OCI-LY3 (cell line): ENCODE data around the gene UTP14C.

Experiments used
- H2AFZ ChIP-seq: fragments of 200-600, 300-600 bp; shearing (Covaris generic); 2 replicates; pipeline ENCODE4 v1.6.0; 2014; ENCODE audit warnings: antibody characterized with exemption, low read depth, low read length
- H3K27ac ChIP-seq: fragments of 200-600, 300-600 bp; sonication (generic); 2 replicates; pipeline ENCODE4 v1.5.1; 2014; ENCODE audit warnings: mild to moderate bottlenecking, low read length, moderate library complexity, mixed read lengths
- H3K27me3 ChIP-seq: fragments of 200-600, 300-600 bp; sonication (generic); 2 replicates; pipeline ENCODE4 v1.6.1; 2014; ENCODE audit warnings: low read depth, low read length, mixed read lengths
- H3K36me3 ChIP-seq: fragments of 200-600, 300-600 bp; sonication (generic); replicated peaks from 2 replicates; pipeline ENCODE3; 2014; ENCODE audit warnings: low read depth, low read length, mixed read lengths
- H3K4me1 ChIP-seq: fragments of 300-600, 200-600 bp; sonication (generic); 2 replicates; pipeline ENCODE4 v1.6.1; 2014; ENCODE audit warnings: low read length, mixed read lengths
- H3K4me2 ChIP-seq: fragments of 200-600, 300-600 bp; sonication (generic); 2 replicates; pipeline ENCODE4 v1.6.1; 2014; ENCODE audit warnings: low read length, mixed read lengths
- H3K4me3 ChIP-seq: fragments of 300-600, 200-600 bp; sonication (generic); 2 replicates; pipeline ENCODE4 v1.5.1; 2014; ENCODE audit warnings: antibody characterized with exemption, mild to moderate bottlenecking, low read length, moderate library complexity
- H3K79me2 ChIP-seq: fragments of 300-600, 200-600 bp; shearing (Covaris generic); 2 replicates; pipeline ENCODE4 v1.6.1; 2014; ENCODE audit warnings: mild to moderate bottlenecking, low read length, mixed read lengths
- H3K9ac ChIP-seq: fragments of 300-600, 200-600 bp; shearing (Covaris generic); 2 replicates; pipeline ENCODE4 v1.6.0; 2014; ENCODE audit warnings: mild to moderate bottlenecking, low read length, moderate library complexity
- H3K9me3 ChIP-seq: fragments of 200-600, 300-600 bp; shearing (Covaris generic); 2 replicates; pipeline ENCODE4 v1.6.1; 2014; ENCODE audit warnings: low read length, mixed read lengths; ENCODE audit not compliant: insufficient read depth
- H4K20me1 ChIP-seq: fragments of 200-600, 300-600 bp; sonication (generic); 2 replicates; pipeline ENCODE4 v1.6.1; 2016; ENCODE audit warnings: low read length, mixed read lengths; ENCODE audit not compliant: insufficient read depth
- CTCF ChIP-seq: fragments of 200-600, 300-600 bp; sonication (generic); IDR thresholded peaks from 2 replicates; pipeline ENCODE4 v1.5.1; 2014; ENCODE audit warnings: antibody characterized with exemption, low read length, low read depth
- EZH2phosphoT487 ChIP-seq: fragments of 200-600 bp; shearing (Covaris generic); IDR thresholded peaks from 2 replicates; pipeline ENCODE4 v1.6.1; 2018; ENCODE audit warnings: antibody characterized with exemption, mixed run types, low read depth

The UTP14C gene

GRCh38 chr13:51988988-51989618, 35.4 kb upstream of the UTP14C start:
- H3K79me2 ChIP-seq: no peaks in the 10 kb centered on the region
- no peaks in the 10 kb centered on the region for H3K9me3 ChIP-seq
- no peaks in the 10 kb centered on the region for H3K27me3 ChIP-seq
- H3K27ac ChIP-seq: no peak overlapping the region
- no peaks in the 10 kb centered on the region for H3K36me3 ChIP-seq
- H3K4me3 ChIP-seq: no peak overlapping the region
- TF ChIP-seq CTCF (no peak), EZH2phosphoT487 (no peak)
- no peak overlapping the region for H2AFZ ChIP-seq
- no peaks in the 10 kb centered on the region for H4K20me1 ChIP-seq
- no peak overlapping the region for H3K4me2 ChIP-seq
- no peak overlapping the region for H3K9ac ChIP-seq
- H3K4me1 ChIP-seq: no peaks in the 10 kb centered on the region

- peaks cover 5% of the 10 kb centered on the region; the same call in 1 of the 2 replicates for H3K27me3 ChIP-seq
- no peaks in the 10 kb centered on the region for H3K9me3 ChIP-seq
- no peak overlapping the region for H2AFZ ChIP-seq
- H3K27ac ChIP-seq: no peak overlapping the region
- H3K9ac ChIP-seq: no peak overlapping the region
- H4K20me1 ChIP-seq: no peaks in the 10 kb centered on the region
- H3K4me1 ChIP-seq: no peaks in the 10 kb centered on the region
- no peaks in the 10 kb centered on the region for H3K79me2 ChIP-seq
- H3K4me3 ChIP-seq: no peak overlapping the region
- TF ChIP-seq EZH2phosphoT487 (no peak), CTCF (no peak)
- H3K36me3 ChIP-seq: no peaks in the 10 kb centered on the region
- H3K4me2 ChIP-seq: no peak overlapping the region
Observed at GRCh38 chr13:51993713-51994112, 30.8 kb upstream of the UTP14C start.

- no peak overlapping the region for H3K4me2 ChIP-seq
- H3K79me2 ChIP-seq: no peaks in the 10 kb centered on the region
- no peaks in the 10 kb centered on the region; the same call in 1 of the 2 replicates for H3K4me1 ChIP-seq
- H3K9me3 ChIP-seq: no peaks in the 10 kb centered on the region
- H3K27ac ChIP-seq: no peak overlapping the region
- no peaks in the 10 kb centered on the region for H4K20me1 ChIP-seq
- no peaks in the 10 kb centered on the region for H3K36me3 ChIP-seq
- TF ChIP-seq CTCF: no peak
- no peak for TF ChIP-seq EZH2phosphoT487
- H3K27me3 ChIP-seq: peaks cover 20% of the 10 kb centered on the region
- H3K4me3 ChIP-seq: no peak overlapping the region
- no peak overlapping the region for H3K9ac ChIP-seq
- H2AFZ ChIP-seq: no peak overlapping the region
Observed at GRCh38 chr13:51995677-51996551, 28.6 kb upstream of the UTP14C start.

- Histone ChIP-seq H3K4me2 (no peak overlapping the region), H2AFZ (no peak overlapping the region), H3K9ac (no peak overlapping the region), H3K9me3 (no peaks in the 10 kb centered on the region), H3K27ac (no peak overlapping the region), H3K79me2 (no peaks in the 10 kb centered on the region), H3K4me3 (no peak overlapping the region), H4K20me1 (no peaks in the 10 kb centered on the region), H3K4me1 (peaks cover 3% of the 10 kb centered on the region; the same call in 1 of the 2 replicates), H3K36me3 (no peaks in the 10 kb centered on the region), H3K27me3 (peaks cover 20% of the 10 kb centered on the region)
- TF ChIP-seq EZH2phosphoT487 (no peak), CTCF (no peak)
Observed at GRCh38 chr13:51996641-51997040, 27.9 kb upstream of the UTP14C start.
